ENCODE results near the gene ELAVL1.
"Not testable (repeated sequence)": the region's sequence is repeated elsewhere in the genome, so short reads cannot be mapped to it uniquely, and the experiment has no call there.

The ELAVL1 gene

GRCh38 chr19:7968008-7968795 is 37.2 kb downstream of the ELAVL1 start:
- no peak for ATAC-seq

GRCh38 chr19:7965921-7966665 is 39.3 kb downstream of the ELAVL1 start:
- no peak for ATAC-seq

- ATAC-seq, result no peak
Observed at GRCh38 chr19:7965259-7965841, 40.1 kb downstream of the ELAVL1 start.

GRCh38 chr19:7963566-7963965 is 41.9 kb downstream of the ELAVL1 start:
- no peak for ATAC-seq

- no peak for ATAC-seq
Observed at GRCh38 chr19:7962644-7963268, 42.7 kb downstream of the ELAVL1 start.

GRCh38 chr19:7961920-7962626 is 43.4 kb downstream of the ELAVL1 start:
- no peak for ATAC-seq

GRCh38 chr19:7961082-7961481 is 44.4 kb downstream of the ELAVL1 start:
- not testable (repeated sequence) for ATAC-seq

GRCh38 chr19:7959211-7959610 is 46.2 kb downstream of the ELAVL1 start:
- ATAC-seq, result no peak

GRCh38 chr19:7955696-7956095 is 49.7 kb downstream of the ELAVL1 start:
- ATAC-seq, result no peak

GRCh38 chr19:7953576-7953975 is 51.9 kb downstream of the ELAVL1 start:
- ATAC-seq, result no peak

- ATAC-seq, result no peak
Observed at GRCh38 chr19:7953060-7953459, 52.4 kb downstream of the ELAVL1 start.

GRCh38 chr19:7947939-7948338 is 57.5 kb downstream of the ELAVL1 start:
- ATAC-seq, result no peak

GRCh38 chr19:7944177-7944761 is 61.2 kb downstream of the ELAVL1 start:
- peak; percentile 40 to 51 for ATAC-seq

GRCh38 chr19:7943444-7944176 is 61.8 kb downstream of the ELAVL1 start, which contains the start of gene TIMM44:
TIMM44 (minus strand) TSS chr19:7943666; CDS start chr19:7943651, 15 bp downstream.
- ATAC-seq, result peak; percentile 98

GRCh38 chr19:7942981-7943443 is 62.4 kb downstream of the ELAVL1 start:
- ATAC-seq, result peak; percentile 6 to 7

GRCh38 chr19:7941895-7942596 is 63.4 kb downstream of the ELAVL1 start:
- ATAC-seq, result no peak

GRCh38 chr19:7940841-7941240 is 64.6 kb downstream of the ELAVL1 start:
- no peak for ATAC-seq

- no peak for ATAC-seq
Observed at GRCh38 chr19:7934766-7935165, 70.7 kb downstream of the ELAVL1 start.

- no peak for ATAC-seq
Observed at GRCh38 chr19:7933828-7934725, 71.4 kb downstream of the ELAVL1 start.

All from activated CD4-positive, CD25-positive, alpha-beta regulatory T cell treated with anti-CD3 and anti-CD28 coated beads, Interleukin-2, amount 50 U/mL, for 24 hours (primary cell).